ENCODE data around the gene SCIMP.

DNA sequence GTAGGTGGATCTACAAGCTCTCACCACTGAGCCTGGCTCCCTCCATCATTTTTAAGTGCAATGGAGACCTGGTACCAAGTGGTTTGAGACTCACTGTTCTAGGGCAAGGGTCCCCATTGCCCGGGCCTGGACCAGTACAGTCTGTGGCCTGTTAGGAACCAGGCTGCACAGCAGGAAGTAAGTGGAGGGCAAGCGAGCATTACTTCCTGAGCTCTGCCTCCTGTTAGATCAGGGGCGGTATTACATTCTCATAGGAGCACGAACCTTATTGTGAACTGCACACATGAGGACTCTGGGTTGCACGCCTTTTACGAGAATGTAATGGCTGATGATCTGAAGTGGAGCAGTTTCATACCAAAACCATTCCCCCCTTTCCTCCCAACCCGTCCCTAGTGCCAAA is 36.2 kb downstream of the SCIMP start:
- TF ChIP-seq, protein P1, sequence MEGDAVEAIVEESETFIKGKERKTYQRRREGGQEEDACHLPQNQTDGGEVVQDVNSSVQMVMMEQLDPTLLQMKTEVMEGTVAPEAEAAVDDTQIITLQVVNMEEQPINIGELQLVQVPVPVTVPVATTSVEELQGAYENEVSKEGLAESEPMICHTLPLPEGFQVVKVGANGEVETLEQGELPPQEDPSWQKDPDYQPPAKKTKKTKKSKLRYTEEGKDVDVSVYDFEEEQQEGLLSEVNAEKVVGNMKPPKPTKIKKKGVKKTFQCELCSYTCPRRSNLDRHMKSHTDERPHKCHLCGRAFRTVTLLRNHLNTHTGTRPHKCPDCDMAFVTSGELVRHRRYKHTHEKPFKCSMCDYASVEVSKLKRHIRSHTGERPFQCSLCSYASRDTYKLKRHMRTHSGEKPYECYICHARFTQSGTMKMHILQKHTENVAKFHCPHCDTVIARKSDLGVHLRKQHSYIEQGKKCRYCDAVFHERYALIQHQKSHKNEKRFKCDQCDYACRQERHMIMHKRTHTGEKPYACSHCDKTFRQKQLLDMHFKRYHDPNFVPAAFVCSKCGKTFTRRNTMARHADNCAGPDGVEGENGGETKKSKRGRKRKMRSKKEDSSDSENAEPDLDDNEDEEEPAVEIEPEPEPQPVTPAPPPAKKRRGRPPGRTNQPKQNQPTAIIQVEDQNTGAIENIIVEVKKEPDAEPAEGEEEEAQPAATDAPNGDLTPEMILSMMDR (IDR thresholded peaks at IDR 0.05; ENCODE audit: low read depth, low read length) = no peak
- TF ChIP-seq EZH2phosphoT487 (IDR thresholded peaks at IDR 0.05; ENCODE audit: low read depth) = no peak
